ENCODE data around the gene CDH13. TPM values are rescaled to one million over a fixed set of nuclear protein-coding genes. Genes with fewer than 3 reads are reported as not detected.
A peak's percentile ranks its signal among the peaks of the same experiment; 100 is the strongest.

The CDH13 gene
- total RNA-seq, 1 experiment from 2014 or later: 0.56 TPM

- no peaks in the 10 kb centered on the region for H3K27me3 ChIP-seq (ENCODE audit: low read length)
- H3K9ac ChIP-seq (ENCODE audit: low read length): no peak overlapping the region
- H3K36me3 ChIP-seq (ENCODE audit: insufficient read depth, low read length): no peaks in the 10 kb centered on the region
- H3K79me2 ChIP-seq (ENCODE audit: low read length): no peaks in the 10 kb centered on the region
- no peak overlapping the region for H2AFZ ChIP-seq (ENCODE audit: low read length)
- no peaks in the 10 kb centered on the region for H3K9me2 ChIP-seq (replicated peaks; ENCODE audit: insufficient read depth, low read length)
- no peaks in the 10 kb centered on the region for H4K20me1 ChIP-seq (ENCODE audit: insufficient read depth, low read depth, low read length)
- no peak overlapping the region for H3K4me2 ChIP-seq (ENCODE audit: low read depth, low read length, poor library complexity, severe bottlenecking)
- no peak overlapping the region for H3K27ac ChIP-seq (ENCODE audit: low read length)
- no peak overlapping the region for H3K4me3 ChIP-seq (ENCODE audit: low read length)
- no peaks in the 10 kb centered on the region for H3K4me1 ChIP-seq (ENCODE audit: low read length)
- DNase-seq: no peak
- no peaks in the 10 kb centered on the region for H3K9me3 ChIP-seq (ENCODE audit: low read length)
These were observed 977.2 kb downstream of the CDH13 start for GRCh38 chr16:83603723-83604570.

DNA sequence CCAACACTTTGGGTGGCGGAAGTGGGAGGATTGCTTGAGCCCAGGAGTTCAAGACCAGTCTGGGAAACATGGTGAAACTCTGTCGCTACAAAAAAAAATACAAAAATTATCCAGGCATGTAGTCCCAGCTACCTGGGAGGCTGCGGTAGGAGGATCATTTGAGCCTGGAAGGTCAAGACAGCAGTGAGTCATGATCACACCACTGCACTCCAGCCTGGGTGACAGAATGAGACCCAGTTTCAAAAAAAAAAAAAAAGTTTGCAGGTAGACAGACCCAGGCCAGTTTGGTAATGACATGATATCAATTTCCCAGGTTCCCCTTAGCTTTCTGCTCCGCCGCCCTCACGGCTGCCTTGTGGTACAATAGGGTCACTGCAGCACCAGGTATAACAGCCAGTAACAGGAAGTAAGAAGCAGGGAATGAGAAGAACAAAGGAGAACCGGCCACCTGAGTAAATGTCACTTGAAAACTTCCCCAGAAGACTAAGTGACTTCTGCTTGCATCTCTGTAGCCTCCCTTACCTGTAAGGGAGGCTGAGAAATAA, 979.8 kb downstream of the CDH13 start:
- no peaks in the 10 kb centered on the region for H3K27me3 ChIP-seq (ENCODE audit: low read length)
- H3K4me2 ChIP-seq (ENCODE audit: low read depth, low read length, poor library complexity, severe bottlenecking): no peak overlapping the region
- no peaks in the 10 kb centered on the region for H3K79me2 ChIP-seq (ENCODE audit: low read length)
- DNase-seq: peak; percentile 55
- no peaks in the 10 kb centered on the region for H4K20me1 ChIP-seq (ENCODE audit: insufficient read depth, low read depth, low read length)
- no peaks in the 10 kb centered on the region for H3K36me3 ChIP-seq (ENCODE audit: insufficient read depth, low read length)
- no peaks in the 10 kb centered on the region for H3K4me1 ChIP-seq (ENCODE audit: low read length)
- 0 out of 2 replicates have a peak, but pooled peaks cover 2% of the 10 kb centered on the region for H3K9me2 ChIP-seq (replicated peaks; ENCODE audit: insufficient read depth, low read length)
- H3K9ac ChIP-seq (ENCODE audit: low read length): no peak overlapping the region
- no peak overlapping the region for H3K27ac ChIP-seq (ENCODE audit: low read length)
- H3K9me3 ChIP-seq (ENCODE audit: low read length): no peaks in the 10 kb centered on the region
- H2AFZ ChIP-seq (ENCODE audit: low read length): no peak overlapping the region
- H3K4me3 ChIP-seq (ENCODE audit: low read length): no peak overlapping the region

DNA sequence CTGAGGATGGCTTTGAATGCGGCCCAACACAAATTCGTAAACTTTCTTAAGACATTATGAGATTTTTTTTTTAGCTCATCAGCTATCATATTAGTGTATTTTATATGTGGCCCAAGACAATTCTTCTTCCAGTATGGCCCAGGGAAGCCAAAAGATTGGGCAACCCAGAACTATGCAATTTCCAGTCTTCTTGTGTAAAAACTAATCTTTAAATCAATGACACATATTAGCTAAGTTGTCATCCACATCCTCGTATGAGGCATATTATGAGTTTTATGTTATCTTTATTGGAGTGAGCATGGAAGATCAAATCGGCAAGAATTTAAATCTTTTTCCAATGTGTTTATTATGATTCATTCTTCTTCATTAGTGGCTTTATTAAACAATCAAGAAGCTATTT, 982.4 kb downstream of the CDH13 start:
- Histone ChIP-seq H3K4me2 (ENCODE audit: low read depth, low read length, poor library complexity, severe bottlenecking) (no peak overlapping the region), H3K9ac (ENCODE audit: low read length) (no peak overlapping the region), H3K79me2 (ENCODE audit: low read length) (no peaks in the 10 kb centered on the region), H3K4me1 (ENCODE audit: low read length) (no peaks in the 10 kb centered on the region), H3K4me3 (ENCODE audit: low read length) (no peak overlapping the region), H3K27ac (ENCODE audit: low read length) (no peak overlapping the region), H2AFZ (ENCODE audit: low read length) (no peak overlapping the region), H3K9me2 (replicated peaks; ENCODE audit: insufficient read depth, low read length) (0 out of 2 replicates have a peak, but pooled peaks cover 2% of the 10 kb centered on the region), H4K20me1 (ENCODE audit: insufficient read depth, low read depth, low read length) (no peaks in the 10 kb centered on the region), H3K36me3 (ENCODE audit: insufficient read depth, low read length) (no peaks in the 10 kb centered on the region), H3K27me3 (ENCODE audit: low read length) (no peaks in the 10 kb centered on the region), H3K9me3 (ENCODE audit: low read length) (no peaks in the 10 kb centered on the region)
- no peak for DNase-seq

- Histone ChIP-seq H2AFZ (ENCODE audit: low read length) (no peak overlapping the region), H3K27ac (ENCODE audit: low read length) (no peak overlapping the region), H3K79me2 (ENCODE audit: low read length) (no peaks in the 10 kb centered on the region), H3K9me2 (replicated peaks; ENCODE audit: insufficient read depth, low read length) (0 out of 2 replicates have a peak, but pooled peaks cover 2% of the 10 kb centered on the region), H3K4me1 (ENCODE audit: low read length) (no peaks in the 10 kb centered on the region), H3K9ac (ENCODE audit: low read length) (no peak overlapping the region), H3K27me3 (ENCODE audit: low read length) (0 out of 2 replicates have a peak, but pooled peaks cover 2% of the 10 kb centered on the region), H3K4me2 (ENCODE audit: low read depth, low read length, poor library complexity, severe bottlenecking) (no peak overlapping the region), H3K36me3 (ENCODE audit: insufficient read depth, low read length) (no peaks in the 10 kb centered on the region), H3K4me3 (ENCODE audit: low read length) (no peak overlapping the region), H4K20me1 (ENCODE audit: insufficient read depth, low read depth, low read length) (no peaks in the 10 kb centered on the region), H3K9me3 (ENCODE audit: low read length) (no peaks in the 10 kb centered on the region)
- no peak for DNase-seq
These were observed 988.6 kb downstream of the CDH13 start for GRCh38 chr16:83615141-83615952.

- Histone ChIP-seq H3K4me2 (ENCODE audit: low read depth, low read length, poor library complexity, severe bottlenecking) (no peak overlapping the region), H3K36me3 (ENCODE audit: insufficient read depth, low read length) (no peaks in the 10 kb centered on the region), H4K20me1 (ENCODE audit: insufficient read depth, low read depth, low read length) (no peaks in the 10 kb centered on the region), H3K27me3 (ENCODE audit: low read length) (0 out of 2 replicates have a peak, but pooled peaks cover 2% of the 10 kb centered on the region), H3K27ac (ENCODE audit: low read length) (no peak overlapping the region), H2AFZ (ENCODE audit: low read length) (no peak overlapping the region), H3K9me2 (replicated peaks; ENCODE audit: insufficient read depth, low read length) (0 out of 2 replicates have a peak, but pooled peaks cover 2% of the 10 kb centered on the region), H3K79me2 (ENCODE audit: low read length) (no peaks in the 10 kb centered on the region), H3K4me1 (ENCODE audit: low read length) (no peaks in the 10 kb centered on the region), H3K9ac (ENCODE audit: low read length) (no peak overlapping the region), H3K4me3 (ENCODE audit: low read length) (no peak overlapping the region), H3K9me3 (ENCODE audit: low read length) (no peaks in the 10 kb centered on the region)
- no peak for DNase-seq
These were observed 989.2 kb downstream of the CDH13 start for GRCh38 chr16:83615953-83616350.

DNA sequence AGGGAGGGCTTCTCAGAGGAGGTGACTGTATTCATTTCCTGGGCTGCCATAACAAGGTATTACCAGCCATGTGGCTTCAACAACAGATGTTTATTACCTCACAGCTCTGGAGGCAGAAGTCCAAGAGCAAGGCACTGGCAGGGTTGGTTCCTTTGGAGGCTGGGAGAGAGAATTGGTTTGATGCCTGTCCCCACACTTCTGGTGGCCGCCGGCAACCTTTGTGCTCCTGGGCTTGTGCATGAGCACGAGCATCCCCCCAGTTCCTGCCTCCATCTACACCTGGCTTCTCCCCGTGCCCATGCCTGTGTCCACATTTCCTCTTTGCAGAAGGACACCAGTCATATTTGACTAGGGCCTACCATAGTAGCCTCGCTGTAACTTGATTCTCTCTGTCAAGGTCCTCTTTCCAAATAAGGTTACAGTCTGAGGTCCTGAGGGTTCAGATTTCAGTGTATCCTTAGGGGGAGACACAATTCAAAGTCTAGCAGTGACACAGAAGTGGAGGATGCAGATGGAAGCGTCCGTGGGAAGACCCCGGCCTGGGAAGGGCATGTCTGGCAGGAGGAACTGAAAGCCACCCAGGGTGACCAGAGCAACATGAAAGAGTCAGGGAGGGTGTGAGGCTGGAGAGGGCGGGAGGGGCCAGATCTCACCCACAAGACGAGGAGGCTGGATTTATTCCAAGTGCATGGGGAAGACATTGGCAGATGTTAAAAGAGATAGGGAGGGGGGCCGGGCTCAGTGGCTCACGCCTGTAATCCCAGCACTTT, 992.8 kb downstream of the CDH13 start:
- Histone ChIP-seq H3K9me2 (replicated peaks; ENCODE audit: insufficient read depth, low read length) (no peaks in the 10 kb centered on the region), H2AFZ (ENCODE audit: low read length) (no peak overlapping the region), H4K20me1 (ENCODE audit: insufficient read depth, low read depth, low read length) (no peaks in the 10 kb centered on the region), H3K9me3 (ENCODE audit: low read length) (no peaks in the 10 kb centered on the region), H3K27ac (ENCODE audit: low read length) (no peak overlapping the region), H3K4me2 (ENCODE audit: low read depth, low read length, poor library complexity, severe bottlenecking) (no peak overlapping the region), H3K79me2 (ENCODE audit: low read length) (no peaks in the 10 kb centered on the region), H3K9ac (ENCODE audit: low read length) (no peak overlapping the region), H3K4me3 (ENCODE audit: low read length) (no peak overlapping the region), H3K4me1 (ENCODE audit: low read length) (no peaks in the 10 kb centered on the region), H3K27me3 (ENCODE audit: low read length) (0 out of 2 replicates have a peak, but pooled peaks cover 2% of the 10 kb centered on the region), H3K36me3 (ENCODE audit: insufficient read depth, low read length) (no peaks in the 10 kb centered on the region)
- no peak for DNase-seq

DNA sequence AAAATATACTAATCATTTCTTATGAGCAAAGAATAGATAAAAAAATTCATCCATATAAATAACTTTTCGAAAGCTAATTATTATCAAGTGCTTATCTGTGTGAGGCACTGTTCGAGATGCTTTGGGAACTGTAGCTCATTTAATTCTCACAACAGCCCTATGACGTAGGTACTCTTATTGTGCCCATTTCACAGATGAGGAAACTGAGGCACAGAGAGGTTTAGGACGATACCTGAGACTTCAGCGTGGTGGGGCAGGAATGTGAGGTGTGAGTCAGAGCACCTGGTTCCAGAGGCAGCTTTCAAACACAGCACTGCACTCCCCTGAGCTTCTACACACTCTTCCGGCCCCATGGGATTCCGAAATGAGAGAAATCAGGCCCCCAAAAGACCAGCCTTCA, 995.2 kb downstream of the CDH13 start:
- Histone ChIP-seq H2AFZ (ENCODE audit: low read length) (no peak overlapping the region), H3K4me2 (ENCODE audit: low read depth, low read length, poor library complexity, severe bottlenecking) (no peak overlapping the region), H3K4me3 (ENCODE audit: low read length) (no peak overlapping the region), H3K9me3 (ENCODE audit: low read length) (no peaks in the 10 kb centered on the region), H4K20me1 (ENCODE audit: insufficient read depth, low read depth, low read length) (no peaks in the 10 kb centered on the region), H3K79me2 (ENCODE audit: low read length) (no peaks in the 10 kb centered on the region), H3K27ac (ENCODE audit: low read length) (no peak overlapping the region), H3K4me1 (ENCODE audit: low read length) (no peaks in the 10 kb centered on the region), H3K36me3 (ENCODE audit: insufficient read depth, low read length) (no peaks in the 10 kb centered on the region), H3K27me3 (ENCODE audit: low read length) (0 out of 2 replicates have a peak, but pooled peaks cover 2% of the 10 kb centered on the region), H3K9me2 (replicated peaks; ENCODE audit: insufficient read depth, low read length) (no peaks in the 10 kb centered on the region), H3K9ac (ENCODE audit: low read length) (no peak overlapping the region)
- no peak for DNase-seq
